ENCODE results near the gene HNRNPU.
A peak's percentile ranks its signal among the peaks of the same experiment; 100 is the strongest.

HNRNPU gene

DNA sequence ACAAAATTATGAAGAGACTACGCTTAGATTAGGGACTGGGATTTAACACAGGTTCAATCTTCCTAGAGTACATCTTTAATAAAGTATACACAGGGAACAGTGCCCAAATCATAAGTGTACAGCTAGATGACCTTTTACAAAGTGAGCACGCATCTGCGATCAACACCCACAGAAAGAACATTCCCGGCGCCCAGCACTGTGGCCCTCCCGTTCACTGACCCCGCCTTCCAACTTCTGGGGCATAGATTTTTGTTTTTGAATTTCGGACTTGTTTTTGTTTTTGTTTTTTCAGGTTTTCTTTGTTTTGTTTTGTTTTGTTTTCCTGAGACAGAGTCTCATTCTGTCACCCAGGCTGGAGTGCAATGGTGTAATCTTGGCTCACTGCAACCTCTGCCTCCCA is 59.5 kb downstream of the HNRNPU start:
- no peak overlapping the region for H3K4me3 ChIP-seq (ENCODE audit: low read length)
- TF ChIP-seq, protein P1, sequence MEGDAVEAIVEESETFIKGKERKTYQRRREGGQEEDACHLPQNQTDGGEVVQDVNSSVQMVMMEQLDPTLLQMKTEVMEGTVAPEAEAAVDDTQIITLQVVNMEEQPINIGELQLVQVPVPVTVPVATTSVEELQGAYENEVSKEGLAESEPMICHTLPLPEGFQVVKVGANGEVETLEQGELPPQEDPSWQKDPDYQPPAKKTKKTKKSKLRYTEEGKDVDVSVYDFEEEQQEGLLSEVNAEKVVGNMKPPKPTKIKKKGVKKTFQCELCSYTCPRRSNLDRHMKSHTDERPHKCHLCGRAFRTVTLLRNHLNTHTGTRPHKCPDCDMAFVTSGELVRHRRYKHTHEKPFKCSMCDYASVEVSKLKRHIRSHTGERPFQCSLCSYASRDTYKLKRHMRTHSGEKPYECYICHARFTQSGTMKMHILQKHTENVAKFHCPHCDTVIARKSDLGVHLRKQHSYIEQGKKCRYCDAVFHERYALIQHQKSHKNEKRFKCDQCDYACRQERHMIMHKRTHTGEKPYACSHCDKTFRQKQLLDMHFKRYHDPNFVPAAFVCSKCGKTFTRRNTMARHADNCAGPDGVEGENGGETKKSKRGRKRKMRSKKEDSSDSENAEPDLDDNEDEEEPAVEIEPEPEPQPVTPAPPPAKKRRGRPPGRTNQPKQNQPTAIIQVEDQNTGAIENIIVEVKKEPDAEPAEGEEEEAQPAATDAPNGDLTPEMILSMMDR (IDR thresholded peaks at IDR 0.05; ENCODE audit: insufficient read depth, low read depth, low read length, missing control alignments), result no peak
- DNase-seq (ENCODE audit: low read depth), result no peak

DNA sequence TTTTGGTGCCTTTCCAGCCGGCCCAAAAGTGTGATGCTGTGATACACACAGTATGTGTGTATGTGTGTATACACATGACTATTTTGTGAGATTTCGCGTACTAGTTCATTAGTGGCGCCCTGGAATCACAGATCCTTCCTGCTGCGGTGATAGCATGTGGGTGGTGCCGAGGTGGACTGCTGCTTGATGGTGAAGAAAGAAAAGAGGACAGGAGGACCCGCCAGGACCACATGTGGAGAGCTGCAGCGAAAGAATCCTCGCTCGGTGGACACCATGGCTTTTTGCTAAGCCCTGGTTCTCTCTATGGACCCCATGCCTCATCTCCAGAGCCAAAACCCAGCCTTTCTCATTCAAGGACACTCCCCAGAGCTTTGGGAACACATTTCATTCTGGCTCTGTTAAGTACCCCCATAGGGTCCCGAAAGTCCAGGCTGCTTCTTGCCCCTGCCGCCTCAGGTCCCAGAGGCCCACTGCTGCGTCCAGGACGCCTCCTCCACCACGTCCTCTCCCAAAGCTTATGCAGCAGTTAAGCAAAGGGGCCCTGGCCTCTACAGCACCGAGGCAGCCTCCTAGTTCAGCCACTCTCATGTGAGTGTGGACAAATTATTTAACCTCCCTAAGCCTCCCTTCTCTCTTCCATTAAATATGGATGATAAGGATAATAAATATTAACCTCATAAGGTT is 61.6 kb downstream of the HNRNPU start:
- DNase-seq (ENCODE audit: low read depth), result no peak
- TF ChIP-seq, protein P1 (IDR thresholded peaks at IDR 0.05; ENCODE audit: insufficient read depth, low read depth, low read length, missing control alignments), result no peak
- no peak overlapping the region for H3K4me3 ChIP-seq (ENCODE audit: low read length)

DNA sequence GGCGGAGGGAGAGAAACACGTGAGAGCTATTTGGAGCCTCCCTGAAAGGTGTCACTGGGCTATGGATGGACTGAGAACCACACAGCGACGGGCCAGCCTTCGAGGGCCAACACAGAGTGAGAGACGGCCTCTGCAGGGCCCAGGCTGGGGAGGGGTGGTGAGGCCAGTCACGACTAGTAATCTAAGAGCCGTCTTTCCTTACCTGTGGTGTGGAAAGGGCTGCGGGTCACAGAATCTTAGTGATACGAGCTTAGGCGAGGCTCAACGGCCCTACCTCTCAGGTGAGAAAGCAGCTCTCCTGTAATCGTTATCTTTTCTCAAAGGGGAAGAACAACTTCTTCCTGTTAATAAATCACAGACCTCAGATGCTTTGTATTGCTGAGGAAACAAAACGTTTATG is 62.3 kb downstream of the HNRNPU start:
- no peak overlapping the region for H3K4me3 ChIP-seq (ENCODE audit: low read length)
- DNase-seq (ENCODE audit: low read depth), result no peak
- TF ChIP-seq, protein P1 (IDR thresholded peaks at IDR 0.05; ENCODE audit: insufficient read depth, low read depth, low read length, missing control alignments), result no peak

DNA sequence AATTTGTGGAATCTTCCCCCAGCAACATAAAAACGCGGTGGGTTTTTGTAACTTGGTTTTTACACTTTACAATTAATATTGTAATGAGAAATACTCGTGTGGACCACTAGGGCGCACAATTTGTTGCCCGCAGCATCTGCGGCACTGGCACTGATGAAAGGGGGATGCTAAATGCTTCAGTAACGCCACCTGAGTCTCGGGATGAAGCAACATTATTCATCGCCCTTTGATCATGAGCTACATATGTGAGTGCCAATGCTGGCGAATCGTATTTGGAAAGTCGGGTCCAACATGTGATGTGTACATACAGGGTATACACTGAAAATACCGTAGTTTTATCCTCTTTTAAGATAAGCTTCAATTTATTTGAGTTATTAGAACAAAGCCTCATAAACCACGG is 63.1 kb downstream of the HNRNPU start:
- TF ChIP-seq, protein P1 (IDR thresholded peaks at IDR 0.05; ENCODE audit: insufficient read depth, low read depth, low read length, missing control alignments), result peak; percentile 47
- DNase-seq (ENCODE audit: low read depth), result peak; percentile 52
- H3K4me3 ChIP-seq (ENCODE audit: low read length), result no peak overlapping the region

DNA sequence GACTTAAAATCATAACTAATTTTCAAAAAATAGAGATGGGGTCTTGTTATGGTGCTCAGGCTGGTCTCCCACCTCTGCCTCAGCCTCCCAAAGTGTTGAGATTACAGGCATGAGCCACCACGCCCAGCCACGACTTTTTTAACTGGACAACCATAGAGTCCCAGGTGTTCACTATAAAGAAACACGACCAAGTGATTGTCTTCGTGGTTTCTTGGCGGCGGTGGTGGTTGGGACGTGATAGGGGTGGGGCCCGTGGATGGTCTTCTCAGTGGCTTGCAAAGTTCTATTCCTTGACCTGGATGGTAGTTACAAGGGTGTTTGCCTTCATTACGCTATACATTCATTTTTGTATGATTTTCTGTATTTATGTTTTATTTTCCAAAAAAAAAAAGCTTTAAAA is 63.5 kb downstream of the HNRNPU start:
- no peak for DNase-seq (ENCODE audit: low read depth)
- no peak overlapping the region for H3K4me3 ChIP-seq (ENCODE audit: low read length)
- TF ChIP-seq, protein P1 (IDR thresholded peaks at IDR 0.05; ENCODE audit: insufficient read depth, low read depth, low read length, missing control alignments), result no peak

Data from epithelial cell of esophagus (primary cell).